IPS-NIHi11 (cell line): Measurements from ENCODE around the gene ZNF486.

Experiments
- DNase-seq: peaks from one replicate; pipeline ENCODE4 v3.0.0; 2012; ENCODE audit warnings: mixed read lengths, low spot score

The ZNF486 gene

DNA sequence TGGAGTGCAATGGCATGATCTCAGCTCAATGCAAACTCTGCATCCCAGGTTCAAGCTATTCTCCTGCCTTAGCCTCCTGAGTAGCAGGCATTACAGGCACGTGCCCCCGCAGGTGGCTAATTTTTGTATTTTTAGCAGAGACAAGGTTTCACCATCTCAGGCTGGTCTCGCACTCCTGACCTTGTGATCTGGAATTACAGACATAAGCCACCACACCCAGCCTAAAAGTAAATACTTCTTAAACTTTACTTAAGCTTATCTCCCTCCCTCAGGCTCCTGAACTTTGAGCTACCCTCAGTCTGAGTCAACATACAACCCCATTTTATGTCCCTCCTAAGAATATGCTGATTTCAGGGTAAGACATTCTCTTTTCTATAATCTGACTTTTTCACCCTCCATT, 66.1 kb downstream of the ZNF486 start:
- no peak for DNase-seq

DNA sequence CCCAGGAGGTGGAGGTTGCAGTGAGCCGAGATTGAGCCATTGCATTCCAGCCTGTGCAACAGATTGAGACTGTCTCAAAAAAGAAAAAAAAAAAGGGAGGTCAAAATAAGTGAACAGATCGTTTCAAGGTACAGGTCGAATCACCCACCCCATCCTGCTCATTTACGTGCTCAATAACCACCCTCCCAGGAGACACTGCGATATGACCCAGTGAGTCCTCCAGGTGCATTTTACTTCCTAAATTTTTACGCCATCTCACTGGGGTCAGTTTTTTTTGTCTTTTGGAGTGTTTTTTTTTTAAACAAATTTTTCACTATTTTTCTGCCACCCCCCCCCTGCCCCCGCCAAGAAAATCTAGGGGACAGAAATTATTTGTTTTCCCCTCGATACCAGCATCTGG, 68.1 kb downstream of the ZNF486 start:
- no peak for DNase-seq

DNA sequence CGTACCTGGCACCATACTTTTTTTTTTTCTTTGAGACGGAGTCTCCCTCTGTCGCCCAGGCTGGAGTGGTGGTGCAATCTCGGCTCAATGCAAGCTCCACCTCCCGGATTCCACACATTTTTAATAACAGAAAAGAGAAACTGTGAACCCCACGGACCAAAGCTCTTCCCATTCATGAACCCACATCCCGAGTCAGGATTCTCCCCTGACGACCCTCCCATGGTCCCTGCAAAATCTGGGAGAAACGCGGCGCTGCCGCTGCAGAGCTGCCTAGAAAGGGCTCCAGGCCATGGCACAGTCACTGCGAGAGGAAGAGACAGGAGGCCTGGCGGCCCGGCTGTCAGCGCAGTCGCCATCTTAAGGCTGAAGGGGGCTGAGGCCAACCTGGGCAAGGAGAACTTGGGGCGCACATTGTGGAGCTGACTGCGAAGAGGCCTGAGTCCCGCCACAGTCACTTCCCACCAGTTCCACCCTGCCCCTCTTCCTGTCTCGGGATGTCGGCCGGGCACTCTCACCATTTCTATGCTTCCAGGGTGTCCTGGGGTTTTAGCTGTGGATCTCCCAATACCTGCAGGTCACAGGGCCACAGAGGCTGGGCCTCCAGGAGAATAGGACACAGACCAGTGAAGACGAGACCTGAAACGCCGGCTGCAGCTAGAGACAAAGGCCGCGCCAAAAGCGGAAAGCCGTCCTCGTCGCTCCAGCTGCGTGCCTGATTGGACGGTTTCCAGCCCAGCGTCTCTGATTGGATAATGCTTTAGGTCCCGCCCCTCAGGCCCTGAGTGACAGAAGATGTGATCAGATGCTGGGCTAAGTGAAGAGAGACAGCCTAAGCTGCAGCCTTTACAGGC, 71.0 kb downstream of the ZNF486 start:
- DNase-seq: peak; percentile 69

DNA sequence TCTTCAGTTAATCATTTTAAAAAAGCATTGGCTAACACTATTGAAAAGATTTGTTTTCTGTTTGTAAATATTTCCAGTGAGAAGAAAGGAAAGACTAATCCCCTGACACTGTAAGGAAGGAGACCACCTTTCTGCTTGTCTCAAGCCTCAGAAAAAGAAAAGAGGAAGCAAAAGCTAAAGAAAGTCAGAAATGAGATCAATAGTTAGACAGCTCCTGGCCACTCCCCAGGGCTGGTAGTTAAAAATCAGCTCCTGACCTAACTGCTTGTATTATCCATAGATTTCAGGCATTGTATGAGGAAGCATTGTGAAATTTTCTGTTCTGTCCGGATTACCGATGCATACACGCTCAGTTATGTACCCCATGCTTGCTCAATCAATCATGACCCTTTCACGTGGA, 76.6 kb downstream of the ZNF486 start:
- DNase-seq: no peak

DNA sequence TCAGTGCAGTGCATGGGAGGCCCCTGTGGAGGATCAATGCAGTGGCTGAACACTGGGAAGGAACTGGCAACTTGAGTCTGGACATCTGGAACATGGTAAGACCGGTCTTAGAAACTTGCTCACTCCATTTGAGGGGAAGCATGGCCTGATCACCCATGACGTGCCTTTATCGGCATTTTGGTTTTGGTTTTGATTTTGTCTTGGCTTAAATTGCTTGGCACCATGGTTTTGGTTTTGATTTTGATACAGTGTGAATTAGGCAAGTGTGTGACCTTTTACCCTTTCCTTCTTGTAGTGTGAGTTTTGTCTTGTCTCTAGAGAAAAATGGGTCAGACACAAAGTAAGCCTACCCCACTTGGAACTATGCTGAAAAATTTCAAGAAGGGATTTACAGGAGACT, 77.3 kb downstream of the ZNF486 start:
- DNase-seq: no peak

DNA sequence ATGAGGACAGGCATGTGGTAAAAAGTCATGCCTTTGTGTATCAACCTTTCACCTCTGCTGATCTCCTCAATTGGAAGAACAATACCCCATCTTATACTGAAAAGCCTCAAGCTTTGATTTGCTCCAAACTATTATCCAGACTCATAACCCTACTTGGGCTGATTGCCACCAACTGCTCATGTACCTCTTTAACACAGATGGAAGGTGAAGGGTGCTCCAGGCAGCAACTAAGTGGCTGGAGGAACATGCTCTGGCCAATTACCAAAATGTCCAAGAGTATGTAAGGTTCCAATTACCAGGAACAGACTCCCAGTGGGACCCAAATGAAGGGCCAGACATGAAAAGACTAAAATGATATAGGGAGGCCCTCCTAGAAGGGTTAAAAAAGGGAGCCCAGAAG, 78.3 kb downstream of the ZNF486 start:
- no peak for DNase-seq

DNA sequence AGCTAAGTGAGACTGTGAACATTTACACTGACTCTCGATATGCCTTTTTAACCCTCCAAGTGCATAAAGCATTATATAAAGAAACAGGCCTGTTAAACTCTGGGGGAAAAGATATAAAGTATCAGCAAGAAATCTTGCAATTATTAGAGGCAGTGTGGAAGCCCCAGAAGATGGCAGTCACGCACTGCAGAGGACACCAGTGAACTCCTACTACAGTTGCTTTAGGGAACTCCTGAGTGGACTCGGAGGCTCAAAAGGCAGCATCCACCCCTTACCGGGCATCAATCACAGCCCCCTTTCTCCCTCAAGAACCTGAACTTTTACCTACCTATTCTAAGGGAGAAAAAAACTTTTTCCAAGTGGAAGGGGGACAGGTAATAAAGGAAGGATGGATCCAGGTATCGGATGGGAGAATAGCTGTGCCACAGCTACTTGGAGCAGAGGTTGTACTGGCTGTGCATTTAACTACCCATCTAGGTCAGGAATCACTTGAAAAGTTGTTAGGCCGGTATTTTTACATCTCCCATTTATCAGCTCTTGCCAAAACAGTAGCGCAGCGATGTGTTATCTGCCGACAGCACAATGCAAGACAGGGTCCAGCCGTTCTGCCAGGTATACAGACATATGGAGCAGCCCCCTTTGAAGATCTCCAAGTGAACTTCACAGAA, 80.1 kb downstream of the ZNF486 start:
- DNase-seq: peak; percentile 26

DNA sequence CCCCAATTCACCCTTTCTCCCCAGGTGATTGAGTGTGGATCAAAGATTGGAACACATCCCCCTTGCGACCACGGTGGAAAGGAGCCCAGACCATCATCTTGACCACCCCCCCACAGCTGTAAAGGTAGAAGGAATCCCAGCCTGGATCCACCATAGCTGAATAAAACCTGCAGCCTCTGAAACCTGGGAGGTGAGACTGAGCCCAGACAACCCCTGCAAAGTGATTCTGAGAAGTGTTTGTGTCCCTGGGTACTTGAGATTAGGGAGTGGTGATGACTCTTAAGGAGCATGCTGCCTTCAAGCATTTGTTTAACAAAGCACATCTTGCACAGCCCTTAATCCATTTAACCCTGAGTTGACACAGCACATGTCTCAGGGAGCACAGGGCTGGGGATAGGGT, 81.2 kb downstream of the ZNF486 start:
- peak; percentile 14 for DNase-seq
